Spleen (tissue), 13 donors: ENCODE results near the gene MPDU1. TPM values are rescaled to one million over a fixed set of nuclear protein-coding genes. Genes with fewer than 3 reads are reported as not detected.

Experiments
- DNase-seq: peaks from one replicate; pipeline ENCODE4 v3.0.0-alpha.2; 2020
- H3K27ac ChIP-seq, 8 donors: fragments of 200-600 bp; sonication (generic) in 7 of 8; 1 replicate in 4 of 8; 2 replicates in 4 of 8; pipeline versions ENCODE4 v1.5.0 to v1.8.0; 2016 to 2021; ENCODE audit warnings: inconsistent platforms in 4 of 8, mild to moderate bottlenecking in 4 of 8, moderate library complexity in 1 of 8
- H3K27me3 ChIP-seq, 7 donors: fragments of 200-600 bp; sonication (generic) in 6 of 7; replicated peaks in 1 of 7; 1 replicate in 4 of 7; 2 replicates in 3 of 7; pipeline versions ENCODE4 v1.5.0 to v1.8.0; 2016 to 2021; ENCODE audit warnings: inconsistent platforms in 3 of 7, mild to moderate bottlenecking in 1 of 7
- H3K36me3 ChIP-seq, 6 donors: fragments of 200-600 bp; sonication (generic) in 5 of 6; 1 replicate in 4 of 6; 2 replicates in 2 of 6; pipeline versions ENCODE4 v1.5.0 to v1.8.0; 2016 to 2021; ENCODE audit warnings: inconsistent platforms in 2 of 6
- H3K4me1 ChIP-seq, 6 donors: fragments of 200-600 bp; sonication (generic) in 5 of 6; 1 replicate in 3 of 6; 2 replicates in 3 of 6; pipeline versions ENCODE4 v1.5.0 to v1.8.0; 2016 to 2021; ENCODE audit warnings: inconsistent platforms in 3 of 6
- H3K4me3 ChIP-seq, 8 donors: fragments of 200-600 bp; sonication (generic) in 7 of 8; 1 replicate in 4 of 8; 2 replicates in 4 of 8; pipeline versions ENCODE4 v1.5.0 to v1.8.0; 2016 to 2021; ENCODE audit warnings: inconsistent platforms in 4 of 8, mild to moderate bottlenecking in 4 of 8, moderate library complexity in 2 of 8
- H3K9me3 ChIP-seq, 8 donors: fragments of 200-600 bp; sonication (generic) in 7 of 8; 1 replicate in 4 of 8; 2 replicates in 4 of 8; pipeline versions ENCODE4 v1.5.0 to v1.8.0; 2016 to 2021; ENCODE audit warnings: inconsistent platforms in 4 of 8
- POLR2A ChIP-seq, 3 donors: fragments of 450-650 bp; IDR thresholded peaks; one replicate each; pipeline ENCODE4 v1.5.1; 2017; ENCODE audit warnings: antibody characterized with exemption in 3 of 3, mild to moderate bottlenecking in 1 of 3
- POLR2AphosphoS5 ChIP-seq, 3 donors: sonication (generic); formaldehyde crosslinking; IDR thresholded peaks; one replicate each; pipeline ENCODE4 v1.5.1; 2017; ENCODE audit warnings: antibody characterized with exemption in 3 of 3
- WGBS, 5 donors: extraction: QIAGEN DNeasy Blood & Tissue Kit in 3 of 5; methylation state at CpG; one replicate each; pipeline versions ENCODE4 v1.1.5 to v1.1.7; 2013 to 2018; 5-methylcytosine and 5-hydroxymethylcytosine counted together
- intact Hi-C: fragments of 100-400 bp; cut with DNase I; formaldehyde crosslinking; loops from one replicate; pipeline ENCODE4 v1.15.0; 2023; ENCODE audit warnings: low total_unique reads
- long read RNA-seq, 2 donors: transcript quantifications; one replicate each; lab custom pipeline, GENCODE V29; 2026
- polyA plus RNA-seq, 3 donors: library from polyadenylated mRNA; stranded (reverse); fragments of 200-250 nt; gene quantifications; one replicate each; pipeline ENCODE4 v1.2.1, GENCODE V29; 2013
- total RNA-seq, 7 donors: library from RNA; depleted of rRNA in 3 of 7; stranded (reverse); fragments of >200 nt in 3 of 7; fragmentation: NEBNext Ultra II Directional in 4 of 7; extraction: Animal tissue kit (Norgen Biotek cat#: 25700) in 4 of 7; gene quantifications; one replicate each; pipeline versions ENCODE4 v1.1.0 to v1.2.1, GENCODE V29; 2016 to 2021
- TF ChIP-seq, protein P1 (sequence below), 11 experiments: fragments of 200-600 bp in 7 of 11; fragments of 450-650 bp in 4 of 11; sonication (generic) in 4 of 11; IDR thresholded peaks in 8 of 11; conservative IDR thresholded peaks in 3 of 11; 1 replicate in 7 of 11; 2 replicates in 4 of 11; pipeline versions ENCODE4 v1.4.0 to v1.8.0; 2016 to 2021; ENCODE audit warnings: antibody characterized with exemption in 11 of 11, inconsistent platforms in 4 of 11, mild to moderate bottlenecking in 1 of 11
- donor health status: healthy with polysubstance abuse.
- donor health status: DM: no; HTN: no; CAD: no; lungs with moderate emphysema.
- donor health status: DM: no; HTN: no; CAD: no.
- donor health status: Bipolar disorder and iron deficiency.
- donor health status: healthy.
- donor health status: DM: no; HTN: no; CAD: no.
- donor health status: DM: yes; HTN: yes; CAD: no.

The MPDU1 gene
- 100 to 1,000 TPM in 1 of 7 donors, 10 to 100 TPM in 6; 35.5 to 163 (median 51.2) TPM for total RNA-seq
- polyA plus RNA-seq, result 10 to 100 TPM; 42.7 to 73.0 (median 59.5) TPM
- long read RNA-seq, donor 1, transcript MPDU1-201 (7 exons, 1,601 nt), result major isoform, 25 of 44 reads
- long read RNA-seq, donor 1, partial matches to known transcripts, result 11 of 44 reads
- long read RNA-seq, donor 1, other reads (novel, unspliced or antisense), result 0 of 44 reads
- long read RNA-seq, donor 2, transcript MPDU1-201 (7 exons, 1,601 nt), result major isoform, 18 of 25 reads
- long read RNA-seq, donor 2, partial matches to known transcripts, result 0 of 25 reads
- long read RNA-seq, donor 2, other reads (novel, unspliced or antisense), result 0 of 25 reads

DNA sequence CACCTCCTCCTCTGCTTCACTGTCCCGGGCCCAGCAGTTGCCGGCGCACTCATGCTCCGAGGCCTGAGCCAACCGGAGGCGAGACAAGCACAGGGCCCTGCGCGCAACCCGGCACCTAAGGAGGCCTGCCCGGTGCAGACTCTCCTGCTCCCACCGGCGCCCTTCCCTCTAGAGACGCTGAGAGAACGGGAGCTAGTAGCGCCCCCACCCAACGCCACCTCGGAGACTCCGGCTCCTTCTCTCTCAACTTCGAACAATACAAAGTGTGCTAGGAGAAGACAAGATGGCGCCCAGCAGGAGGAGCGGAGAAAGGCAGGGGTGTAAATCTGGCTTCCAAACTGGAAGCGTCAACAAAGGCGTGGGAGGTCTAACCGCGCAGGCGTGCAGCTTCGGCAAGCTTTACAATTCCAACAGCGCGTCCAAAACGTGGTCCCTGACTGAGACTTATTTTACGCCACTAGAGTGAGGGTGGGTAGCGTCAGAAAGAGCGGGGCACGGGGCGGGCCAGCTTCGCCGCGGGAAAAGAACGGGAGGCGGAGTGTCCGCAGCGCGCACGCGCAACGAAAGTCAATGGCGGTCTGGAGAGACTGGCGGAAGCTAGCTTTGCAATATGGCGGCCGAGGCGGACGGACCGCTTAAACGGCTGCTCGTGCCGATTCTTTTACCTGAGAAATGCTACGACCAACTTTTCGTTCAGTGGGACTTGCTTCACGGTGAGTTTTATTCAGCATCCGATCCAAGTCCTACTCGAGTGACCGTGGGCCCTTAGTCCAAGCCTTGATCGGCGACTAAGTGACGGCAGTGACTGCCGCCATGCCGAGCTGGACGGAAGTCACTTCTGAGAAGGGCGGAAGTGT is at the start of gene MPDU1:
TSS of gene MPDU1 (plus strand) at position 600 of the 857 bp plus-strand sequence. CDS start at position 611, 11 bp downstream.
- no peaks in the 10 kb centered on the region for H3K27me3 ChIP-seq
- H3K9me3 ChIP-seq, result no peaks in the 10 kb centered on the region
- peaks cover 53 to 92% (median 68%) of the 10 kb centered on the region in 6 donors for H3K4me1 ChIP-seq
- peak within 1 kb of the TSS; percentile 94 to 99 (median 98) for H3K27ac ChIP-seq
- DNase-seq, result peak; percentile 97
- peak within 1 kb of the TSS; percentile 51 to 82 (median 62) for H3K4me3 ChIP-seq
- TF ChIP-seq, protein P1, sequence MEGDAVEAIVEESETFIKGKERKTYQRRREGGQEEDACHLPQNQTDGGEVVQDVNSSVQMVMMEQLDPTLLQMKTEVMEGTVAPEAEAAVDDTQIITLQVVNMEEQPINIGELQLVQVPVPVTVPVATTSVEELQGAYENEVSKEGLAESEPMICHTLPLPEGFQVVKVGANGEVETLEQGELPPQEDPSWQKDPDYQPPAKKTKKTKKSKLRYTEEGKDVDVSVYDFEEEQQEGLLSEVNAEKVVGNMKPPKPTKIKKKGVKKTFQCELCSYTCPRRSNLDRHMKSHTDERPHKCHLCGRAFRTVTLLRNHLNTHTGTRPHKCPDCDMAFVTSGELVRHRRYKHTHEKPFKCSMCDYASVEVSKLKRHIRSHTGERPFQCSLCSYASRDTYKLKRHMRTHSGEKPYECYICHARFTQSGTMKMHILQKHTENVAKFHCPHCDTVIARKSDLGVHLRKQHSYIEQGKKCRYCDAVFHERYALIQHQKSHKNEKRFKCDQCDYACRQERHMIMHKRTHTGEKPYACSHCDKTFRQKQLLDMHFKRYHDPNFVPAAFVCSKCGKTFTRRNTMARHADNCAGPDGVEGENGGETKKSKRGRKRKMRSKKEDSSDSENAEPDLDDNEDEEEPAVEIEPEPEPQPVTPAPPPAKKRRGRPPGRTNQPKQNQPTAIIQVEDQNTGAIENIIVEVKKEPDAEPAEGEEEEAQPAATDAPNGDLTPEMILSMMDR (IDR thresholded peaks at IDR 0.05 in 8 of 11, conservative IDR thresholded peaks at IDR 0.05 in 3 of 11), result peak in 1 of 11 experiments; percentile 15
- peak; percentile 89 to 93 (median 91) for TF ChIP-seq POLR2AphosphoS5 (IDR thresholded peaks at IDR 0.05)
- peak in 1 of 3 donors; percentile 18 for TF ChIP-seq POLR2A (IDR thresholded peaks at IDR 0.05)
- intact Hi-C loops, result no loop called here
- H3K36me3 ChIP-seq, result peaks cover 0 to 57% (median 19%) of the 10 kb centered on the region in 6 donors
- WGBS, 5 donors, result 14 to 18% (median 17%) methylated on average over 64 to 69 of the region's 69 CpGs

DNA sequence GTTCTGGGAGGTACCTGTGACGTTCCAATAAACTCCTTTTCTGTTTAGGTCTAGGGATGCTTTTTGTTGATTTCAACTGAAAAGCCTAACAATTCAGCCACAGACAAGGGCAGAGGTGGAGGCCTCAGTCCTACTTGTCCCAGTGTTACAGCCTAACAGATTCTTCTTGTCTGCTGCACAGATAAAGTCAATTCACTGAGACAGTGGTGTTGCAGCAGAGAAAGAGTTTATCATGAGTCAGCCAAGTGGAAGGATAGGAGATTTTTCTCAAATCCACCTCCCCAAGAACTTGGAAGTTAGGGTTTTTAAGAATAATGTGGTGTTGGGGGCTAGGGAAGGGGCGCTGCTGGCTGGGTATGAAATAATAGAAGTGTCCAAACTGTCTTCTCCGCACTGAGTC is 45.6 kb upstream of the MPDU1 start:
- TF ChIP-seq POLR2AphosphoS5 (IDR thresholded peaks at IDR 0.05), result no peak
- TF ChIP-seq POLR2A (IDR thresholded peaks at IDR 0.05), result no peak
- TF ChIP-seq, protein P1 (IDR thresholded peaks at IDR 0.05 in 8 of 11, conservative IDR thresholded peaks at IDR 0.05 in 3 of 11), result no peak
- no peaks in the 10 kb centered on the region for H3K27me3 ChIP-seq
- no peaks in the 10 kb centered on the region for H3K36me3 ChIP-seq
- no peak overlapping the region for H3K27ac ChIP-seq
- intact Hi-C loops, result no loop called here
- no peak overlapping the region for H3K4me3 ChIP-seq
- no peak for DNase-seq
- H3K4me1 ChIP-seq, result no peaks in the 10 kb centered on the region
- peaks cover 0 to 16% (median 8%) of the 10 kb centered on the region in 8 donors for H3K9me3 ChIP-seq
- 53 to 89% (median 77%) methylated on average over 3 of the region's 3 CpGs for WGBS, 5 donors

DNA sequence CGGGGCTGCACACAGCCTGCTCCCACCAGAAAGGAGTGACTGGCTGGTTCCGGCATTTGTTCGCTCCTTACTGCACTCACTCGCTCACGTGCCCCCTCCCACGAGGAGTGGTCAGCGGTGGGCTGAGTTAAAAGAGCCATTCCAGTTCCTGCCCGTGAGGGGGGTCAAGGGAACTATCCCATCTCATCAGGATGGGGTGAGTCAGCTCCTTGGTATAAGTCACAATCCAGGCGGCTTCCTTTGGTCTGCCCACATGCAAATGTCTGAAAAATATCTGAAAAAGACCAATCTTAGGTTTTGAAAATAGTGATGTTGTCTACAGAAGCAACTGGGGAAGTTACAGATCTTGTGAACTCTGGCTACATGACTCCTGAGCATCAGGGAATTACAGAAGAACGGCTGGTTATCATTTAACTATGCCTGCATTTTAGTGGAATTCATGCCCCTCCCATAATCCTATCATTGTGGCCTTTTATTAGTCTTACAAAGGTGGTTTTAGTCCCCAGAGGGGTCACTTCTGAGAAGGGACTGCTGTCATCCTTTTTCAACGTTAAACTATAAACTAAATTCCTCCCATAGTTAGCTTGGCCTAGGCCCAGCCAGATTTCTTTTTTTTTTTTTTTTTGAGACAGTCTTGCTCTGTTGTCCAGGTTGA is 44.6 kb upstream of the MPDU1 start:
- WGBS, 5 donors, result 75 to 86% (median 82%) methylated on average over 10 to 11 of the region's 11 CpGs
- Histone ChIP-seq H3K27me3 (no peaks in the 10 kb centered on the region), H3K4me1 (peaks cover 0 to under 1% (median 0%) of the 10 kb centered on the region in 6 donors), H3K27ac (no peak overlapping the region), H3K36me3 (no peaks in the 10 kb centered on the region), H3K4me3 (no peak overlapping the region), H3K9me3 (peaks cover 0 to 16% (median 8%) of the 10 kb centered on the region in 8 donors)
- intact Hi-C loops, result no loop called here
- DNase-seq, result no peak
- TF ChIP-seq POLR2AphosphoS5 (IDR thresholded peaks at IDR 0.05) (no peak), POLR2A (IDR thresholded peaks at IDR 0.05) (no peak)
- TF ChIP-seq, protein P1 (IDR thresholded peaks at IDR 0.05 in 8 of 11, conservative IDR thresholded peaks at IDR 0.05 in 3 of 11), result no peak
